HCT116 (cell line): Measurements from ENCODE around the gene SLC47A1.

ENCODE experiments used
- EZH2 ChIP-seq: fragments of 200-600 bp; sonication (generic); IDR thresholded peaks from 2 replicates; pipeline ENCODE4 v1.6.1; 2017; ENCODE audit warnings: antibody characterized with exemption, mixed run types
- POLR2A ChIP-seq: IDR thresholded peaks from 2 replicates; pipeline ENCODE4 v1.7.0; 2011; ENCODE audit warnings: borderline replicate concordance; ENCODE audit not compliant: insufficient read depth, insufficient read length; ENCODE audit errors: extremely low read depth
- POLR2AphosphoS5 ChIP-seq: IDR thresholded peaks from 2 replicates; pipeline ENCODE4 v1.6.1; 2011; ENCODE audit warnings: mild to moderate bottlenecking, low read depth, low read length, moderate library complexity

DNA sequence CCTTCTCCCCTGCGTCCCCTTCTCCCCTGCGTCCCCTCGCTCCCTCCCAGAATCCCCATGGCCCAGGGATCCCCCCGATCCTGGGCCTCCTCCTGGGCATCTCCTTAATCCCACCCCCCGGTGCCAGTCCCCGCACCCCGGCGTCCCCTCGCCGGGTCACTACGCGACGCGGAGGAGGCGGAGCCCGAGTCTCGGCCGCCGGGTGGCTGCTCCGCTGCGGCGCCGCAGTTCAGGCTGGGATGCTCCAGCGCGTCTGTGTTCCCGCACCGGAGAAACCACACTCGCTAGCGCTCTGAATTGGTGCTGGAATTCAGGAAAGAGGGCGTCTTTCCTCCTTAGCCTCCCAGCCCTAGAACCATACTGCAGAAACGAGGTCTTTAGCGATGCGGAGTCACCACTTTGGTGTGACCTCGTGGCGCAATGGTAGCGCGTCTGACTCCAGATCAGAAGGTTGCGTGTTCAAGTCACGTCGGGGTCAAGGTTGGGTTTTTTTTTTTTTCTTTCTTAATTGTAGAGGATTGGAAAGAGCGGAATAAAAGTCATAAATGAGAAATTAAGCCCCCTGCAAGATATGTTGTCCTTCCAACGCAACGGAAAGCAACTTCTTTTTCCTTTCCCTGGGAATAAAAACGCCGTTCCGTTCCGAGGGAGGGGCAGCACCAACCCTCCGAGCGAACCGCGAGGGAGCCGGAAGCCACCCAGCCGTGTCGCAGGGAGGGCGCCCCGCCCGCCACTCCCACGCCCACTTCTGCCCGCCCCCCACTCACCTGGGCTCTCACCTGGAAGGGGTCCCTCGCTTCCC is 25.7 kb upstream of the SLC47A1 start:
- no peak for TF ChIP-seq POLR2AphosphoS5
- TF ChIP-seq EZH2, result no peak
- TF ChIP-seq POLR2A, result no peak
